Right hindlimb (tissue), 1 donor: ENCODE results near the gene POLN.
"Not testable (repeated sequence)": the region's sequence is repeated elsewhere in the genome, so short reads cannot be mapped to it uniquely, and the experiment has no call there.

Experiments
- DNase-seq: peaks from one replicate; pipeline ENCODE4 v3.0.0-alpha.2; 2018

The POLN gene

DNA sequence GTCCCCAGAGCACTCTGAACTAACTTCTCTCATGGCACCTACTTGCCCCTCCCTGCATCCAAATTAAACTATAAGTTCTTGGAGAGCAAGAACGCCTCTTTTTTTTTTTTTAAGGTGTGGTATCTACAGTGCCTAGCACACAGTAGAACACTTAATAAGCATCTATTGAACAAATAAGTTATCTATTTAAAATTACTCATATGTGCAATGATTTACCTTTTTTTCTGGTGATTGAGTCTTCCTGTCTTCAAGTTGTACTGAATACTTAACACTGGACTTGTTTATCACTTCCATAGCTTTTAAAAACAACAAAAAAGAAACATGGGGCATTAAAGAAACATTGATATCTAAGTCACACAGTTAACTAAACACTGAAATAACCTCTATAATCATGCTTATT lies 29.1 kb downstream of the POLN start:
- no peak for DNase-seq

GRCh38 chr4:2202789-2203188 lies 39.1 kb downstream of the POLN start:
- DNase-seq: not testable (repeated sequence)

DNA sequence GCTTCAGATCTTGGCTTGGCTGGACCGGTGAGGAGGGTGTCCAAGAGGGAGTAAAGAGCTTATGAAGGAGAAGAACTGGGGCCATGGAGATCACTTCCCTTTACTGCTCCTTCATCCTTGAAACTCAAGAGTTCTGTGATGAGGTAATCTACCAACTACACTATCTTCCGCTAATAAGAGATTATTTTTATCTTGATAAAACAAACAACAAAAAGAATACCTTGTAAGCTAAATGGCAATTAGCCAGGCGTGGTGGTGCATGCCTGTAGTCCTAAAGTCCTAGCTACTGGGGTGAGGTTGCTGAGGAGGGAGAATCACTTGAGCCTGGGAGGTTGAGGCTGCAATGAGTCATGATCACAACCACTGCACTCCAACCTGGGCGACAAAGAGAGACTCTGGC lies 47.4 kb downstream of the POLN start:
- no peak for DNase-seq

DNA sequence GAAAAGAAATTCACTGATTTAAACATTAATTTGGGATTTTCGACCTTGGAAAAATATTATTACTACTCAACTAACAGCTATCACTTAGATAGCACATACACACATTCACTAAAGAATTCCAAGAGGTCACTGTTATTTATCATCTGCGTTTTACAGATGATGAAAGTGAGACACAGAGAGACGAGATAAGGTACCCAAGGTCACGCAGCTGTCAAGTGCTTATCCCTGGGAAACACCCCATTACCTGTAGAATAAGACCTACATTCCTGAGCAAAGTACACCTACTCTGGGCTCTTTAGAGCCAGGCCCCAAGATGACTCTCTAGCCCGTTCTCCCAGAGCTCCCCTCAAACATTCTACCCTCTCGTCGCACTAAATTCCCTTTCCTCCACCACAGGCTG lies 48.6 kb downstream of the POLN start:
- no peak for DNase-seq

DNA sequence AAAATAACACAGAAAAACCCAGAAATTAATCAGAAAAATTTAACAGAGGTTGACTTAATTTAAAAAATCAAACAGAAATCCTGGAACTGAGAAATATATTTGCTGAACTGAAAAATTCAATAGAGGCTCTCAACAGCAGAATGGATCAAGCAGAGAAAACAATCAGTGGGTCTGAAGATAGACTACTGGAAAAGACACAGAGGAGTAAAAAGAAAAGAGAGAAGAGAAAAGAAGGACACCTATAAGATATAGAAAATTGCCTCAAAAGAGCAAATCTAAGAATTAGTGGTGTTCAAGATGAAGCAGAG lies 55.1 kb downstream of the POLN start:
- DNase-seq: no peak

DNA sequence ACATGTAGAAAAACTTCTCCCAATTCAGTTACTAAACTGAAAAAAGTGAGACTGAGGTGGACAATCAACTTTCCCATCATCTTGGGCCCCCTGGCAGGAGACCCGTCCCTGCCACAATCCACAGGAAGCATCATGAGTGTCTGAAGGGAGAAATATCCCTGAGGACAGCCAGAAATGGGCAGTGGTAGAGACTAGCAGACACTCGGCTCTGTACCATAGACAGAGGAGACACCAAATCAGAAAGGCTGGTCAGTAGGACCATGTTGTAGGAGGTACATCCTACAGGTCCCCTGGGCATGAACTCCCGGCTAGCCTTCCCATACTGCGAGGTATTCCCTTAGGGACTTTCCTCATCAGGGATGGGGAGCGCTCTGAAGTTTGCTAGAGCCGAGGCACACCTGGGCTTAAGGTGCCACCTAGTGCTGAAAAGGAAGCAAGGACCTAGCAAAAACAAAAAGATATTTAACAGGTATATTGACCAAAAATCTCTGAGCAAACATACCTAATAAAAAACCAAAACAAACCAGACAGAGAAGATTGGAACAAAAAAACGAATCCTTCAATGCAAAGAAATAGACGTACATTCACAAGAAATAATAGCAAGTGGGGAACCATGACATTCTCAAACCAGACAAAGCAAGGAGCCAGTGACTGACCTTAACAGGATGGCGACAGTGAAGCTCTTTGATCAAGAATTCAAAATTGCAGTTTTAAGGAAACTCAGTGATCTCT lies 55.6 kb downstream of the POLN start:
- DNase-seq: no peak

GRCh38 chr4:2183394-2183793 lies 58.5 kb downstream of the POLN start:
- DNase-seq: no peak

GRCh38 chr4:2182994-2183393 lies 58.9 kb downstream of the POLN start:
- no peak for DNase-seq

DNA sequence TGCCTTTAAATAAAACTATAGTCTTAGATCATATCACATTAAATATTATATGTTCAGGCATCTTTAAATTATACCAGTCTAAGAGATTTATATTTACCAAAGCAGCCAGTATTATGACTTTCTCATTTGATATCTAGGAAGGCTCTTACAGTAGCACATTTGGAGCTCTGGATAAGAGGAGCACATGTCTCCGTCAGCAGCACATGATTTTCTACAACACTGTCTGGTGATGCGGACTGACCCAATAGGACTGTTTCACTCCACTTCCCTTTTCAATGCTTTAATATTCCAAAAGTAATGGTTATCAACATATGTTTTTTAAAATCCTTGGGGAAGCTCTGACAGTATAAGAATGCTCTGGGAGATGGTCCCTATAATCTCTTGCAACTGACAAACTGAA lies 61.5 kb downstream of the POLN start:
- no peak for DNase-seq

- DNase-seq: no peak
Measured at GRCh38 chr4:2179717-2180116, 62.2 kb downstream of the POLN start.

GRCh38 chr4:2178986-2179385 lies 62.9 kb downstream of the POLN start:
- no peak for DNase-seq

GRCh38 chr4:2177443-2178093 lies 64.4 kb downstream of the POLN start:
- no peak for DNase-seq

- no peak for DNase-seq
Measured at GRCh38 chr4:2175990-2176698, 65.8 kb downstream of the POLN start.

DNA sequence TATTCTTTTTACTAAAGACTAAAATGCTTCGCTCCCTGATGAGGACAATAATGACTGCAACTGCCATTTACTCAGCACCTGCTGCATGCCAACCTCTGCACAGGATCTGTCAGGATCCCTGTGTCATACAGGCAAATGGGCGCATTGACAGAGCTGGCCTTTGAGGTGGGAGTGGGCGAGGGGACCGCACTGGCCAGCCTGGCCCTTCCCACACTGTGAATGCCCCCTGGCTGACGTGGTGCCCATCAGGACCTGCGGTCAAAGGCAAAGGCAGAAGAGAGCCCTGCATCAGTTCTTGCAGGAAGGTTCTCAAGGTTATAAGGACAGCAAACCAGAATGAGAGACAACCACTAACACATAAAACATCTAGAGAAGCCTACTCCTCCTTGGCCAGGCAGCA lies 67.9 kb downstream of the POLN start:
- no peak for DNase-seq

DNA sequence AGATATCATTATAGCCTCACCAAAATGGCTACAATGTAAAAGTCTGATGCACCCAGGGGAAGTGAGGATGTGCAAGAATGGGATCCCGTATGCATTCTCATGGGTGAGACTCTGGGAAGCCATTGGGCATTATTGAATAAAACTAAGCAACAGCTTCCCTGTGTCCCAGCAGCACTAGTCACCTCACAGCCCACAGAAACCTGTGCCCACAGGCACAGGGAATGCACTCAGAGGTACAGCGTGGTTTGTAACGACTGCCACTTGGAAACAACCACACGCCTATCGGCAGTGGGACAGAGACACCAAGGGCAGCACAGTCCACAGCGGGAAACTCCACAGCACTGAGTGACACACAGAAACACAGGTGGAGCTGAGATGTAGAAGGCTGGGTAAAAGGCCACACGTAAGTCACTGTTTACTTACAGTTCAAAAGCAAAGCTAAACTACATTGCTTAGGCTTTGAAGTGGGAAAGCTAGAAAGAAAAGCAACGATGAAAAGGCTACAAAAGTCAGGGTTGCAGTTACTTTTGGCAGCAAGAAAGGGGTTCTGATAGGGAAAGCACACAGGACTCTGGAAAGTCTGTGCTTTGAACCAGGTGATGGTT lies 69.2 kb downstream of the POLN start:
- no peak for DNase-seq

- no peak for DNase-seq
Measured at GRCh38 chr4:2172161-2172560, 69.8 kb downstream of the POLN start.

- no peak for DNase-seq
Measured at GRCh38 chr4:2168469-2169319, 73.2 kb downstream of the POLN start.

DNA sequence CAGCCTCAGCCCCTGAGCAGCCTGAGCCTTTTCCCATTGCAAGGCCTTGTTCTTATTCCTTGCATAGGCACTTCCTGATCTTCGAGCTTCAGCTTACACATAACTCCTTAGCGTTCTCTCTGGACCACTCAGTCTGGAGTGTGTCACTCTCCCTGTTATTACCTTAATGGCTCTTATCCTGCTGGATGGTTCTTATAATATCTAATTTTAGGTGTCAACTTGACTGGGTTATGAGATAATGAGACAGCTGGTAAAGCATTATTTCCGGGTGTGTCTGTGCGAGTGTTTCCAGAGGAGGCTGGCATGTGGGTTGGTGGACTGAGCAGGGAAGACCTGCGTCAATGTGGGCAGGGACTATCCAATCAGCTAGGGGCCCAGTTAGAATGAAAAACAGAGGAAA lies 75.7 kb downstream of the POLN start:
- no peak for DNase-seq

GRCh38 chr4:2165391-2165790 lies 76.5 kb downstream of the POLN start:
- DNase-seq: no peak

- no peak for DNase-seq
Measured at GRCh38 chr4:2163311-2163821, 78.6 kb downstream of the POLN start.

DNA sequence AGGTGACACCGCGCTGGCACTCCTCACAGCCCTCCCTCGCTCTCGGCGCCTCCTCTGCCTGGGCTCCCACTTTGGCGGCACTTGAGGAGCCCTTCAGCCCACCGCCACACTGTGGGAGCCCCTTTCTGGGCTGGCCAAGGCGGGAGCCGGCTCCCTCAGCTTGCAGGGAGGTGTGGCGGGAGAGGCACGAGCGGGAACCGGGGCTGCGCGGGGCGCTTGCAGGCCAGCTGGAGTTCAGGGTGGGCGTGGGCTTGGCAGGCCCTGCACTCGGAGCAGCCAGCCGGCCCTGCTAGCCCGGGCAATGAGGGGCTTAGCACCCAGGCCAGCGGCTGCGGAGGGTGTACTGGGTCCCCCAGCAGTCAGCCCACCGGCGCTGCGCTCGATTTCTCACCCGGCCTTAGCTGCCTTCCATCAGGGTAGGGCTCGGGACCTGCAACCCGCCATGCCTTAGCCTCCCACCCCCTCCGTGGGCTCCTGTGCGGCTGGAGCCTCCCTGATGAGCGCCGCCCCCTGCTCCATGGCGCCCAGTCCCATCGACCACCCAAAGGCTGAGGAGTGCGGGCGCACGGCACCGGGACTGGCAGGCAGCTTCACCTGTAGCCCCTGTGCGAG lies 80.7 kb downstream of the POLN start:
- not testable (repeated sequence) for DNase-seq

DNA sequence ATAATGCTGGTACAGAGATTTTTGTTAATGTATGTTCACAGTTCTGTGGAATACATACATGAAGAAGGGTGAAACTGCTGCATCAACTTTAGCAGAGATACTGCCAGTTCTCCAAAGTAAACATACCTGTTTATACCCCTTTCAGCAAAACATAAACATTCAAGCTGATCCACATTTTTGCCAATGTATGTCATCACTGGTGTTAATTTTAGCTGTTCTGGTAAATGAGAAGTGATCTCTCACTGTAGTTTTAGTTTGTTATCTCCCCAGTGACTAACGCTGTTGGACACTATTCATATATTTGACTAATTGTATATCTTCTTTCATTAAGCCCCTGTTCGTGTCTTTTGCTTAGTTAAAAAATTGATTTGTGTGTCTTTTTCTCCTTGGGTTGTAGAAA lies 82.0 kb downstream of the POLN start:
- no peak for DNase-seq
